K562 (cell line): ENCODE measurements around the gene ANTKMT. TPM values are rescaled to one million over a fixed set of nuclear protein-coding genes. Genes with fewer than 3 reads are reported as not detected.
A peak's percentile ranks its signal among the peaks of the same experiment; 100 is the strongest.

ENCODE experiments used
- BMI1 ChIP-seq: fragments of 150-350 bp; IDR thresholded peaks from 2 replicates; pipeline ENCODE4 v1.6.1; 2014; ENCODE audit warnings: low read length
- CBX1 ChIP-seq: sonication (generic); IDR thresholded peaks from 2 replicates; pipeline ENCODE4 v1.6.1; 2016; ENCODE audit warnings: antibody characterized with exemption, low read depth, mild to moderate bottlenecking
- CBX3 ChIP-seq, 2 experiments: IDR thresholded peaks; 1 replicate in 1 of 2; 2 replicates in 1 of 2; pipeline ENCODE4 v1.6.1; 2012; ENCODE audit warnings: inconsistent platforms in 2 of 2, low read length in 2 of 2, borderline replicate concordance in 1 of 2, control low read depth in 1 of 2
- E2F8 ChIP-seq: fragments of 450-650 bp; IDR thresholded peaks from 2 replicates; pipeline ENCODE4 v1.7.1; 2018; ENCODE audit warnings: mild to moderate bottlenecking, low read depth; ENCODE audit not compliant: partially characterized antibody
- ESRRB ChIP-seq: fragments of 250-450 bp; sonication (Bioruptor Pico); IDR thresholded peaks from 2 replicates; pipeline ENCODE4 v1.5.0; 2020; ENCODE audit warnings: mild to moderate bottlenecking, moderate library complexity, borderline replicate concordance
- ETV5 ChIP-seq: sonication (generic); formaldehyde crosslinking; IDR thresholded peaks from 2 replicates; pipeline ENCODE4 v1.4.0; 2020; ENCODE audit warnings: low read depth, mild to moderate bottlenecking, missing genetic modification reagents
- GTF3C2 ChIP-seq: IDR thresholded peaks from 3 replicates; pipeline ENCODE4 v1.6.1; 2011; ENCODE audit warnings: borderline replicate concordance, mild to moderate bottlenecking, moderate library complexity; ENCODE audit not compliant: insufficient read length; ENCODE audit errors: extremely low read depth
- HMGN3 ChIP-seq: IDR thresholded peaks from 2 replicates; pipeline ENCODE4 v1.6.1; 2011; ENCODE audit warnings: borderline replicate concordance, low read depth, mild to moderate bottlenecking, mixed read lengths, low read length; ENCODE audit not compliant: insufficient read length; ENCODE audit errors: extremely low read depth
- KAT8 ChIP-seq: fragments of 450-650 bp; IDR thresholded peaks from 2 replicates; pipeline ENCODE4 v1.6.1; 2016; ENCODE audit warnings: low read depth, mild to moderate bottlenecking
- PHF20 ChIP-seq: fragments of 450-650 bp; IDR thresholded peaks from 2 replicates; pipeline ENCODE4 v1.6.1; 2018; ENCODE audit not compliant: partially characterized antibody
- POLR3G ChIP-seq: IDR thresholded peaks from 2 replicates; pipeline ENCODE4 v1.6.1; 2011; ENCODE audit not compliant: insufficient read length, insufficient replicate concordance; ENCODE audit errors: extremely low read depth
- RBM22 ChIP-seq: fragments of 200-400 bp; formaldehyde crosslinking; IDR thresholded peaks from 2 replicates; pipeline ENCODE4 v1.6.1; 2018; ENCODE audit warnings: low read length, low read depth; ENCODE audit not compliant: poor library complexity, severe bottlenecking
- RBM34 ChIP-seq: fragments of 200-400 bp; formaldehyde crosslinking; IDR thresholded peaks from 2 replicates; pipeline ENCODE4 v1.6.1; 2018; ENCODE audit warnings: low read length, borderline replicate concordance; ENCODE audit not compliant: insufficient read depth
- SFPQ ChIP-seq: fragments of 200-400 bp; formaldehyde crosslinking; IDR thresholded peaks from 2 replicates; pipeline ENCODE4 v1.6.1; 2017; ENCODE audit warnings: mild to moderate bottlenecking, low read depth, low read length, moderate library complexity
- SIN3A ChIP-seq, 2 experiments: fragments of 150-350 bp in 1 of 2; IDR thresholded peaks; 2 replicates each; pipeline ENCODE4 v1.6.1; 2011 to 2016; ENCODE audit warnings: borderline replicate concordance in 2 of 2, low read depth in 2 of 2, low read length in 2 of 2, mild to moderate bottlenecking in 2 of 2, moderate library complexity in 2 of 2; ENCODE audit not compliant: control insufficient read depth in 1 of 2
- ZBTB9 ChIP-seq: fragments of 450-650 bp; formaldehyde crosslinking; IDR thresholded peaks from 2 replicates; pipeline ENCODE4 v1.4.0; 2020; ENCODE audit warnings: mild to moderate bottlenecking, moderate library complexity
- ZNF408 ChIP-seq: fragments of 250-450 bp; sonication (Bioruptor Pico); IDR thresholded peaks from 2 replicates; pipeline ENCODE4 v1.4.0; 2020; ENCODE audit warnings: low read depth, mild to moderate bottlenecking, moderate library complexity
- polyA plus RNA-seq, 8 experiments: library from polyadenylated mRNA; depleted of rRNA in 4 of 8; stranded (reverse) in 5 of 8; unstranded in 3 of 8; fragments of >200 nt; fragmentation: Nextera tagmentation in 2 of 8; fragmentation: Illumina TruSeq in 1 of 8; extraction: Ambion mirVana in 2 of 8; extraction: Trizol in 1 of 8; gene quantifications; 2 replicates each; pipeline versions ENCODE4 v1.2.1 to v1.2.3, GENCODE V29; 2011 to 2014; ENCODE audit warnings: inconsistent platforms in 1 of 8, missing spikeins in 1 of 8
- total RNA-seq, 7 experiments: library from RNA; depleted of rRNA in 6 of 7; stranded (reverse); fragments of >200 nt in 6 of 7; fragmentation: Illumina TruSeq in 2 of 7; extraction: Trizol in 2 of 7; gene quantifications; 2 replicates each; pipeline versions ENCODE4 v1.2.1 to v1.2.3, GENCODE V29; 2011 to 2021; ENCODE audit warnings: low replicate concordance in 1 of 7

Gene ANTKMT
- total and polyA plus RNA-seq, 9 of the 15 experiments (the other 6 are each of a cell fraction or from before 2014, with no cell fraction given), result 0.58 to 217 (median 19.1) TPM

- TF ChIP-seq ZBTB9 (CRISPR knock-in tag), result no peak
- peak; percentile 20; the same call in 1 of the 2 replicates for TF ChIP-seq CBX1
- TF ChIP-seq HMGN3, result peak; percentile 14
- TF ChIP-seq E2F8, result peak; percentile 81
- no peak for TF ChIP-seq ZNF408
- no peak for TF ChIP-seq KAT8
- peak; percentile 65 for TF ChIP-seq PHF20
- TF ChIP-seq RBM34, result no peak
- no peak for TF ChIP-seq ESRRB (CRISPR knock-in tag)
- TF ChIP-seq POLR3G, result no peak
- peak; percentile 40 to 90; a peak in 3 of 4 replicates for TF ChIP-seq SIN3A (IDR thresholded peaks at IDR 0.05; ENCODE audit: borderline replicate concordance in 2 of 2, control insufficient read depth in 1 of 2, low read depth in 2 of 2, low read length in 2 of 2)
- peak; percentile 99 for TF ChIP-seq RBM22
- peak; percentile 58 for TF ChIP-seq ETV5
- TF ChIP-seq SFPQ, result no peak
- no peak for TF ChIP-seq GTF3C2
- peak; percentile 97 for TF ChIP-seq BMI1
- no peak; a peak in 1 of 3 replicates for TF ChIP-seq CBX3 (IDR thresholded peaks at IDR 0.05; ENCODE audit: borderline replicate concordance in 1 of 2, low read length in 2 of 2)
Measured at GRCh38 chr16:684071-684794, 36.7 kb upstream of the ANTKMT start, which contains the start of gene JMJD8 (continued).
